GM12878 (cell line): Measurements from ENCODE around the gene CDC16. TPM values are rescaled to one million over a fixed set of nuclear protein-coding genes. Genes with fewer than 3 reads are reported as not detected.

ENCODE experiments used
- BCL11A ChIP-seq: IDR thresholded peaks from 2 replicates; pipeline ENCODE4 v1.6.1; 2011; ENCODE audit warnings: low read depth, low read length
- ETV6 ChIP-seq, 2 experiments: fragments of 450-650 bp in 1 of 2; IDR thresholded peaks in 1 of 2; conservative IDR thresholded peaks in 1 of 2; 2 replicates each; pipeline ENCODE4 v1.6.1; 2014; ENCODE audit warnings: antibody characterized with exemption in 1 of 2, borderline replicate concordance in 1 of 2, low read depth in 1 of 2, mild to moderate bottlenecking in 1 of 2, moderate library complexity in 1 of 2
- IKZF2 ChIP-seq, 2 experiments: fragments of 450-650 bp; IDR thresholded peaks; 2 replicates each; pipeline ENCODE4 v1.6.1; 2017; ENCODE audit warnings: mild to moderate bottlenecking in 2 of 2, moderate library complexity in 2 of 2
- MYB ChIP-seq: fragments of 150-350 bp; IDR thresholded peaks from 2 replicates; pipeline ENCODE4 v1.6.1; 2014; ENCODE audit warnings: mild to moderate bottlenecking, low read depth, low read length, borderline replicate concordance
- MYC ChIP-seq: IDR thresholded peaks from 2 replicates; pipeline ENCODE4 v1.6.1; 2011; ENCODE audit warnings: mild to moderate bottlenecking, low read length, moderate library complexity, inconsistent platforms; ENCODE audit not compliant: insufficient read depth, insufficient replicate concordance, insufficient read length, severe bottlenecking
- NFIC ChIP-seq: IDR thresholded peaks from 2 replicates; pipeline ENCODE4 v1.6.1; 2012; ENCODE audit warnings: low read depth, mild to moderate bottlenecking, inconsistent platforms, low read length, moderate library complexity
- PAX5 ChIP-seq: IDR thresholded peaks from 2 replicates; pipeline ENCODE4 v1.6.1; 2011; ENCODE audit warnings: low read depth, low read length, borderline replicate concordance
- RBBP5 ChIP-seq: fragments of 200-600 bp; sonication (generic); conservative IDR thresholded peaks from 2 replicates; pipeline ENCODE4 v1.6.1; 2016
- RUNX3 ChIP-seq: IDR thresholded peaks from 2 replicates; pipeline ENCODE4 v1.6.1; 2012; ENCODE audit warnings: low read length, inconsistent platforms
- SP1 ChIP-seq: IDR thresholded peaks from one replicate; pipeline ENCODE4 v1.6.1; 2011; ENCODE audit warnings: low read depth, low read length
- WRNIP1 ChIP-seq: IDR thresholded peaks from 2 replicates; pipeline ENCODE4 v1.6.1; 2011; ENCODE audit warnings: low read depth, low read length, improper control_type of control experiment, borderline replicate concordance
- ZNF24 ChIP-seq: fragments of 450-650 bp; IDR thresholded peaks from 2 replicates; pipeline ENCODE4 v1.6.1; 2017; ENCODE audit warnings: antibody characterized with exemption, mild to moderate bottlenecking
- polyA plus RNA-seq, 11 experiments: library from polyadenylated mRNA; depleted of rRNA in 4 of 11; unstranded in 6 of 11; stranded (reverse) in 5 of 11; fragments of >200 nt; fragmentation: Nextera tagmentation in 4 of 11; fragmentation: Illumina TruSeq in 1 of 11; extraction: Ambion mirVana in 4 of 11; extraction: Trizol in 1 of 11; gene quantifications; 1 replicate in 1 of 11; 2 replicates in 10 of 11; pipeline versions ENCODE4 v1.2.1 to v1.2.3, GENCODE V29; 2011 to 2016; ENCODE audit warnings: inconsistent platforms in 2 of 11, missing spikeins in 2 of 11, low read depth in 1 of 11
- total RNA-seq, 4 experiments: library from RNA; depleted of rRNA in 3 of 4; stranded (reverse); fragments of >200 nt in 3 of 4; fragmentation: Illumina TruSeq in 1 of 4; extraction: Trizol in 1 of 4; gene quantifications; 2 replicates each; pipeline versions ENCODE4 v1.2.1 to v1.2.3, GENCODE V29; 2013 to 2021
- TF ChIP-seq, protein P1 (sequence below): fragments of 450-650 bp; IDR thresholded peaks from 2 replicates; pipeline ENCODE4 v1.6.1; 2017; ENCODE audit warnings: mild to moderate bottlenecking, moderate library complexity

The CDC16 gene
- total and polyA plus RNA-seq, 10 of the 15 experiments (the other 5 are each of a cell fraction or from before 2014, with no cell fraction given): 15.4 to 92.9 (median 31.4) TPM

DNA sequence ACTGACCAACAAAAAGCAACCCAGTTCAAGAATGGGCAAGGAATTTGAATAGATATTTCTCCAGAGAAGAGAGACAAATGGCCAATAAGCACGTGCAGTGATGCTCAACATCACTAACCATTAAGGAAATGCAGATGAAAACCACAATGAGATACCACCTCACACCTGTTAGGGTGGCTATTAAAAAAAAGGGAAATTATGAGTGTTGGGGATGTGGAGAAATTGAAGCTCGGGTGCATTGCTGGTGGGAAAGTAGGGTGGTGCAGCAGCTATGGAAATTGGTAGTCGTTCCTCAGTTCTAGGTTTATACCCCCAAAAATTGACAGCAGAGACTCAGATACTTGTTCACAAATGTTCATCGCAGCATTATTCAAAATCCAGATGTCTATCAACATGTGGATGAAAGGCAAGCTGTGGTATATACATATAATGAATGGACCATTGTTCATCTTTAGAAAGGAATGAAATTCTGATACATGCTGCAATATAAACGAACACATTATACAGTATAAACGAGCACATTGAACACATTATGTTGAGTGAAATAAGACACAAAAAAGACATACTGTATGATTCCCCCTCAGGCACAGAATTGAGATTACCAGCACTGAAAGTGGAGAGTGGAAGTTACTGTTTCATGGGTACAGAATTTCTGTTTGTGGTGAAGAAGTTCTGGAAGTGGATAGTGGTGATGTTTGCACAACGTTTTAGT is 80.5 kb downstream of the CDC16 start (continued):
- TF ChIP-seq, protein P1, sequence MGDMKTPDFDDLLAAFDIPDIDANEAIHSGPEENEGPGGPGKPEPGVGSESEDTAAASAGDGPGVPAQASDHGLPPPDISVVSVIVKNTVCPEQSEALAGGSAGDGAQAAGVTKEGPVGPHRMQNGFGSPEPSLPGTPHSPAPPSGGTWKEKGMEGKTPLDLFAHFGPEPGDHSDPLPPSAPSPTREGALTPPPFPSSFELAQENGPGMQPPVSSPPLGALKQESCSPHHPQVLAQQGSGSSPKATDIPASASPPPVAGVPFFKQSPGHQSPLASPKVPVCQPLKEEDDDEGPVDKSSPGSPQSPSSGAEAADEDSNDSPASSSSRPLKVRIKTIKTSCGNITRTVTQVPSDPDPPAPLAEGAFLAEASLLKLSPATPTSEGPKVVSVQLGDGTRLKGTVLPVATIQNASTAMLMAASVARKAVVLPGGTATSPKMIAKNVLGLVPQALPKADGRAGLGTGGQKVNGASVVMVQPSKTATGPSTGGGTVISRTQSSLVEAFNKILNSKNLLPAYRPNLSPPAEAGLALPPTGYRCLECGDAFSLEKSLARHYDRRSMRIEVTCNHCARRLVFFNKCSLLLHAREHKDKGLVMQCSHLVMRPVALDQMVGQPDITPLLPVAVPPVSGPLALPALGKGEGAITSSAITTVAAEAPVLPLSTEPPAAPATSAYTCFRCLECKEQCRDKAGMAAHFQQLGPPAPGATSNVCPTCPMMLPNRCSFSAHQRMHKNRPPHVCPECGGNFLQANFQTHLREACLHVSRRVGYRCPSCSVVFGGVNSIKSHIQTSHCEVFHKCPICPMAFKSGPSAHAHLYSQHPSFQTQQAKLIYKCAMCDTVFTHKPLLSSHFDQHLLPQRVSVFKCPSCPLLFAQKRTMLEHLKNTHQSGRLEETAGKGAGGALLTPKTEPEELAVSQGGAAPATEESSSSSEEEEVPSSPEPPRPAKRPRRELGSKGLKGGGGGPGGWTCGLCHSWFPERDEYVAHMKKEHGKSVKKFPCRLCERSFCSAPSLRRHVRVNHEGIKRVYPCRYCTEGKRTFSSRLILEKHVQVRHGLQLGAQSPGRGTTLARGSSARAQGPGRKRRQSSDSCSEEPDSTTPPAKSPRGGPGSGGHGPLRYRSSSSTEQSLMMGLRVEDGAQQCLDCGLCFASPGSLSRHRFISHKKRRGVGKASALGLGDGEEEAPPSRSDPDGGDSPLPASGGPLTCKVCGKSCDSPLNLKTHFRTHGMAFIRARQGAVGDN: no peak
- no peak for TF ChIP-seq MYB
- TF ChIP-seq WRNIP1: no peak
- no peak for TF ChIP-seq RBBP5
- no peak for TF ChIP-seq BCL11A
- no peak for TF ChIP-seq MYC
- TF ChIP-seq PAX5: no peak
- TF ChIP-seq ZNF24: no peak
- TF ChIP-seq IKZF2 (IDR thresholded peaks at IDR 0.05): no peak; a peak in 1 of 4 replicates
- TF ChIP-seq RUNX3: peak; percentile 86
- TF ChIP-seq SP1: no peak
- peak; percentile 13; the same call in 1 of the 2 replicates for TF ChIP-seq NFIC
- TF ChIP-seq ETV6 (conservative IDR thresholded peaks at IDR 0.05 in 1 of 2, IDR thresholded peaks at IDR 0.05 in 1 of 2; ENCODE audit: borderline replicate concordance in 1 of 2, low read depth in 1 of 2): peak in 1 of 2 experiments; percentile 29; a peak in 1 of 4 replicates
